GM21737 (cell line): ENCODE measurements around the gene SLITRK3.

ENCODE experiments used
- ATAC-seq: cut with Tn5 transposase; IDR thresholded peaks from one replicate; pipeline ENCODE4 v1.9.1; 2021; ENCODE audit warnings: mild to moderate bottlenecking, moderate library complexity; ENCODE audit not compliant: unreplicated experiment

Gene SLITRK3, protein sequence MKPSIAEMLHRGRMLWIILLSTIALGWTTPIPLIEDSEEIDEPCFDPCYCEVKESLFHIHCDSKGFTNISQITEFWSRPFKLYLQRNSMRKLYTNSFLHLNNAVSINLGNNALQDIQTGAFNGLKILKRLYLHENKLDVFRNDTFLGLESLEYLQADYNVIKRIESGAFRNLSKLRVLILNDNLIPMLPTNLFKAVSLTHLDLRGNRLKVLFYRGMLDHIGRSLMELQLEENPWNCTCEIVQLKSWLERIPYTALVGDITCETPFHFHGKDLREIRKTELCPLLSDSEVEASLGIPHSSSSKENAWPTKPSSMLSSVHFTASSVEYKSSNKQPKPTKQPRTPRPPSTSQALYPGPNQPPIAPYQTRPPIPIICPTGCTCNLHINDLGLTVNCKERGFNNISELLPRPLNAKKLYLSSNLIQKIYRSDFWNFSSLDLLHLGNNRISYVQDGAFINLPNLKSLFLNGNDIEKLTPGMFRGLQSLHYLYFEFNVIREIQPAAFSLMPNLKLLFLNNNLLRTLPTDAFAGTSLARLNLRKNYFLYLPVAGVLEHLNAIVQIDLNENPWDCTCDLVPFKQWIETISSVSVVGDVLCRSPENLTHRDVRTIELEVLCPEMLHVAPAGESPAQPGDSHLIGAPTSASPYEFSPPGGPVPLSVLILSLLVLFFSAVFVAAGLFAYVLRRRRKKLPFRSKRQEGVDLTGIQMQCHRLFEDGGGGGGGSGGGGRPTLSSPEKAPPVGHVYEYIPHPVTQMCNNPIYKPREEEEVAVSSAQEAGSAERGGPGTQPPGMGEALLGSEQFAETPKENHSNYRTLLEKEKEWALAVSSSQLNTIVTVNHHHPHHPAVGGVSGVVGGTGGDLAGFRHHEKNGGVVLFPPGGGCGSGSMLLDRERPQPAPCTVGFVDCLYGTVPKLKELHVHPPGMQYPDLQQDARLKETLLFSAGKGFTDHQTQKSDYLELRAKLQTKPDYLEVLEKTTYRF

GRCh38 chr3:165195640-165196576, at the start of gene SLITRK3:
SLITRK3 (minus strand) TSS chr3:165196384; CDS start chr3:165190830, 5,554 bp downstream.
- no peak for ATAC-seq

GRCh38 chr3:165243597-165243996, 47.4 kb upstream of the SLITRK3 start:
- no peak for ATAC-seq

DNA sequence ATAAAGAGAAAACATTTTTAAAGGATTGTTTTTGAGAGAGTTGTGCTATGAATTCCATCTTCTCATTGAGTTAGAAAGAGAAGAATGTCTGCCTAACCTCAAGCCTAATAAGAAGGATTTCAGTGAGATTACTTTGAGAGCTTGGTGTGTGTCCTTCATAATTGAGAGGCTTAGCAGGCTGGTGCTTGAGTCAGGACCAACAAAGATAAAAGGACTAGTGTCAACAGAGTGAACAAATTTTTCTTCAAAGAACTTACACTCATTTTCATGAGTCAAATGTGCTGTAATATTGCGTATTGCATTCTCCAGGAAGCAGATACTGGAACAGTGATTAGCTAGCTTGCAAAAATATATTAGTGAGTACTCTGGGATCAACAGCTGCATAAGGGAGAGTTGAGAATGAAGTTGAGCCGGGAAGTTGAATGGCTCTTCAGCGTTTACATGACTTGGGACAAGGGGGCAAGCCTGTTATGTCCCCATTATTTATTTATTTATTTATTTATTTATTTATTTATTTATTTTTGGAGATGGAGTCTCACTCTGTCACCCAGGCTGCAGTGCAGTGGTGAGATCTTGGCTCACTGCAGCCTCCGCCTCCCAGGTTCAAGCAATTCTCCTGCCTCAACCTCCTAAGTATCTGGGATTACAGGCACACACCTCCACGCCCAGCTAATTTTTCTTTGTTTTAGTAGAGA, 37.5 kb upstream of the SLITRK3 start:
- ATAC-seq: no peak

DNA sequence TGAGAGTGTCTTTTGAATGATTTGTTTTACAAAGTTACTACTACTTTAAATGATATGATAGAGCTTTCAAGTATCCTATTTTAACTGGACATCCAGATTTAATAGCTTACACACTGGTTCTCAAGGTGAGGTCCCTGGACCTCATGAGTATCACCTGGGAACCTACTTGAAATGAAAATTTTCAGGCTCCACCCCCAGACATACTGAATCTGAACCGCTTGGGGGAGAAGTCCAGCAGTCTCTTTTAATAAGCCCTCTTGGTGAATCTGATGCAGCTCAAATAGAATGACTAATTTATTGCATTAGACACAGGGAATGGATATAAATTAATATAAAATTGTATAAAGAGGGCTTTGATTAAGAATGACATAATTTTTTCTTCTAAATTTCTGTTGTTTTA, 29.4 kb upstream of the SLITRK3 start:
- no peak for ATAC-seq

- ATAC-seq: no peak
Observed at GRCh38 chr3:165217739-165218138, 21.6 kb upstream of the SLITRK3 start.

GRCh38 chr3:165212580-165212979, 16.4 kb upstream of the SLITRK3 start:
- ATAC-seq: no peak

GRCh38 chr3:165211721-165212120, 15.5 kb upstream of the SLITRK3 start:
- no peak for ATAC-seq

- ATAC-seq: no peak
Observed at GRCh38 chr3:165210727-165211126, 14.5 kb upstream of the SLITRK3 start.

DNA sequence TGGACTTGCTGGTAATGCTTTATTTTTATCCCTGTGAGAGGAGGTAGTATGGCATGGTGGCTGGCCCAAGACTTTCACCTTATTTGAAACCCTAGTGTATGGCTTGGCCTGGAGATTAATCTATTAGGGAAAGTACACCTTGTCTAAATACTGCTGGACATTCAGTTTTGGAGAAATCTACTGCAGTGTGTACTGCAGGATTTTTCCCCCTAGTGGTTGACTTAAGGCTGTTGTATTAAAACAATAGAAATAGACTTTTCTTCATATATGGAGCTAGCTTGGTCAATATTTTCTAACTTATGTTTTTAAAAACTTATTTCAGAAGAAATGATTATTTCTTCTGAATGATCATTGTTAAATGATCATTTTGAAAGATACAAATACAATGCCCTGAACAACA, 13.9 kb upstream of the SLITRK3 start:
- ATAC-seq: no peak

DNA sequence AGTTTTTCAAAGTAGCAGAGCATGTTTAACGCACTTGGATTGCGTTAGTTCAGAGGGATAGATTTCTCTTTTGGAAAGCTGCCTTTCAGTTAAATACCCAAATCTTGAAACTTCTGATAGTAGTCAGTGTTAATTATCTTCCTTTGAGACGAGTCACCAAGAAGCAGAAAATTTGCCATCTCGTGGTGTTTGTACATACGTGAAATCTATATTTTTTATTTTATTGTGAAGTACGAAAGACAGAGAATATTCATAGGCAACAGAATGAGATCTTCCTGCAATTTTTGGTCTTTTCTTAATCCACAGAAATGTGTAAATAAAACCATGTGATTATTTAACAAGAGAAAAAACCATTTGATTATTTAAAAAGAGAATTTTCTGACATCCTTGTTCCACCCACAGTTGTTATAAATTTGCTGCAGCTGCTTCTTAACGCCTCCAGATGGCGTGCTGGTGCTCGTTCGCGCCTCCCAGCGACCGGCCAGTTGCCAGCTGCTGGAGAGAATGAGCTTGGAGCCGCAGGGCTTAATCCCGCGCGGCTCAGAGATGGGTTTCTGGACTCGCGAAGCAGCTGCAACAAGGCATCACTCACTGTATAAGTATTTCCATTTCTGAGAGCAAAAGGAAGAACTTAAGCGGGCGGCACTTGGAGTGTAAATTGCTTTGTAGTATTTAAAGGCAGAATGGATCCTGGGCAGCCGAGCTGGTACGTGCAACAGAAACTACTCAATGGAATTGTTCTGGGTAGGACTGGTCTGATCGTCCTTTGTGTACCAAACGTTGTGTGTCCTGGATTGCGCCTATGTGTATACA, 10.5 kb upstream of the SLITRK3 start:
- peak; percentile 99 for ATAC-seq

DNA sequence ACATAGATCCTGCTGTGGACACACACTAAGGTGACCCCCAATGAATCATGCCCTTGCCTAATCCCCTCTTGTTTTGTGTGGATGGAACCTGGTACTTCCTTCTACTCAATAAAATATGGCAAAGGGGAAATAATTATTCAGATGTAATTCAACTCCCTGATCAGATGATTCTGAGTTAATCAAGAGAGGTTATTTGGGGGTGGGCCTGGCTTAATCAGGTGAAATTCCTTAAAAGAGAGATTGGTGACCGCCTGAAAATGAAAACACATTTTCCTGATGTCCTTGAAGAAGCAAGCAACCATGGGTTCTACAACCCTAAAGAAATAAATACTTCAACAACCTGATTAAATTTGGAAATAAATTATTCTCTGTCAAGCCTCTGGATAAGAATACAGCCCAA, 8.3 kb upstream of the SLITRK3 start:
- no peak for ATAC-seq

DNA sequence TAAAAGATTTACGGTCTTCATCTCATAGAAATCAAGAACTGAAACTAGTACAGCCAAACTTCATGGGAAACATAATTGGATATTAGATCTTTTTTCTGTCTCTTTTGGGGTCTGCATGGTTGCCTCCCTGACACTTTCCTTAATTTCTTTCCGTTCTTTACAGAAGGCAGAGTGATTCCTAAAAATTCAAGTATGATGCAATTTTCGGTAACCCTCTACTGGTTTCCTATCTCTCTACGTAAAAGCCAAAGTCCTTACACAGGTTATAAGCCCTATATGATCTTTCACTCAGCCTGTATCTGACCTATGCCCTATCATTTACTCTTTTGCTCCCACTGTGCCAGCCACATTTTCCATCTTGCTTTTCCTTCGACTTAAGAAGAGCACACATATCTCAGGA, 6.8 kb upstream of the SLITRK3 start:
- ATAC-seq: no peak

- no peak for ATAC-seq
Observed at GRCh38 chr3:165201964-165202363, 5.8 kb upstream of the SLITRK3 start.

DNA sequence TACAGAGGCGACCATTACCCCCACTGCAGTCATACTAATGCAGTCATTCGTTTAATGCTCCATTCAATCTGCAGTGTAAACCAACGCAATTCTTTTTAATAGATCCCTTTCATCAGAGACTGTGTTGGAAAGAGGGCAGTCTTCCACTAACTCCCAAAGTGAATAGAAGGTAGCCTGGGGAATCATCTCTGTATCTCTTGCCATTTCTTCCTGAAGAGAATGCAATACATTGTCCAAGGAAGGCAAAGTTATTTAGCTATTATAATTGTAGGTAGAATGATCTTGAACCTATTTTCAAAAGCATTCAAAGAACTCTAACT, 1.3 kb upstream of the SLITRK3 start:
- ATAC-seq: no peak

DNA sequence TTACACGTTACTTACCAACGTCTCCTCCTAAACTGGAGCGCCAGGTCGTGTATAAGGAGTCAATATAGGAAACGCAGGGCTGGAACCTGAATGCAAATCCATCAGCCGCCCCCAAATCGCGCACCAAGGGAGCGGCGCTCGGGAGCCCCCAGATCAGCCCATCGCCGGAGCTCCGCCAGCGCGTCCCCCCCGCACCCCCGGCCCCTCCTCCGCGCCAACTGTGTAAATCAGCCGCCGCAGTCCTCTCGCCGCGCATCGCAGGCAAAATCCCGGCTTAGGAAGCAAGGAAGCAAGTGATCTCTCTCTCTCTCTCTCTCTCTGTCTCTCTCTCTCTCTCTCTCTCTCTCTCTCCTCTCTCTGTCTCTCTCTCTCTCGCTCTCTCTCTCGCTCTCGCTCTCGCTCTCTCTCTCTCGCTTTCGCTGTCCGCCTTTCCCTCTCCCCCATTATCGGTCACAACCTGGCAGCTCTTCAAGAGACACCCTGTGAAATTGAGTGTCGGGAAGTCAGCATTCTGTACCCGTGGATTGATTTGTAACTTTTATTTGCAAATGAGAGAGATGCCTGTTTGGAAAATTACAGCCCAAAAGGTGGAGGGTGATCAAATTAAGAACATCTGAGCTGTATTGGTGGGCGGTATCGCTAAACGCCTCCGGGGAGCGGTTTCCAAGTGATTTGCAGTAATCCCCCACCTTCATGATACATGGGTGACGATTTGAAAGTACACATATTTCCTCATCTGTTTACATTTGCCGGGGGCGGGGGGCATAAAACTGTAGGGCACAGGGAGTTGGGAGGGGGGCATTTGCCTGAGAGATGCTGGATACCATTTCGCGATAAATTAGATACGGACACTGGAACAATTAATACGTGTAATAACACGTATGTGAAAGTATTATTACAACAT, 645 bp upstream of the SLITRK3 start:
- ATAC-seq: no peak

DNA sequence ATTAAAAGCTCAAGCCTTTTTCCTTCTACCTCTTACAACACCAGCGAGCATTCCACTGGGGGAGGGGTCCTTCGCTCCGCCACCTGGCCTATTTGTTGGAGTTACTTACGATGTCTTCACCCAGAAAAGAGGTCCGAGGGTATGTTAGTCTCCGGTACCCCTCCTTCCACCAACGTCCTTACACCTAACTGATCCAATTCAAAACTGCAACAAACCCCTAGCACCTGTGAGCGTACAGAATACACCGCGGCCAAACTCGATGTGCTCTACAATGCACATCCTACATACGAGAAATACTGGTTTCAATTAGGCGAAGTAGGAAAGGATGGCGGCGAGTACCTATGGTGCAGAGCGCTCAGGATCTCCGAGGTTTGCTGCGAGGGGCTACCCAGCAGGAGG, 944 bp downstream of the SLITRK3 start:
- no peak for ATAC-seq

- no peak for ATAC-seq
Observed at GRCh38 chr3:165194511-165195240, 1.5 kb downstream of the SLITRK3 start.
